Ectodermal cell (in vitro differentiated cells): ENCODE results near the gene NPM1.
"Not testable (repeated sequence)": the region's sequence is repeated elsewhere in the genome, so short reads cannot be mapped to it uniquely, and the experiment has no call there.

Experiments
- H3K27ac ChIP-seq: 2 replicates; pipeline ENCODE4 v1.7.0; 2013; ENCODE audit warnings: mild to moderate bottlenecking, low read depth, low read length; ENCODE audit not compliant: insufficient read depth, poor library complexity, severe bottlenecking
- H3K27me3 ChIP-seq: 2 replicates; pipeline ENCODE4 v1.7.0; 2013; ENCODE audit warnings: mild to moderate bottlenecking, low read length; ENCODE audit not compliant: insufficient read depth, control insufficient read depth, poor library complexity, severe bottlenecking
- H3K36me3 ChIP-seq: one replicate; pipeline ENCODE4 v1.7.0; 2013; ENCODE audit warnings: low read length; ENCODE audit not compliant: control insufficient read depth, insufficient read depth
- H3K4me1 ChIP-seq: one replicate; pipeline ENCODE4 v1.7.0; 2013; ENCODE audit warnings: low read length; ENCODE audit not compliant: control insufficient read depth, insufficient read depth
- H3K4me3 ChIP-seq: 2 replicates; pipeline ENCODE4 v1.7.0; 2013; ENCODE audit warnings: low read depth, low read length, control low read depth; ENCODE audit not compliant: insufficient read depth
- H3K9me3 ChIP-seq: 2 replicates; pipeline ENCODE4 v1.7.0; 2013; ENCODE audit warnings: mild to moderate bottlenecking, low read length, moderate library complexity; ENCODE audit not compliant: control insufficient read depth
- WGBS, 2 experiments: methylation state at CpG; one replicate each; pipeline ENCODE4 v1.1.7; 2013; ENCODE audit warnings: missing lambda C conversion rate in 2 of 2; 5-methylcytosine and 5-hydroxymethylcytosine counted together

Gene NPM1

GRCh38 chr5:171363846-171364245 is 23.8 kb upstream of the NPM1 start:
- Histone ChIP-seq H3K27ac (no peak overlapping the region), H3K4me3 (no peak overlapping the region), H3K9me3 (no peaks in the 10 kb centered on the region), H3K27me3 (no peaks in the 10 kb centered on the region), H3K36me3 (no peaks in the 10 kb centered on the region), H3K4me1 (no peaks in the 10 kb centered on the region)
- 89 to 90% methylated on average over 3 of the region's 3 CpGs for WGBS, 2 experiments

GRCh38 chr5:171365351-171365750 is 22.3 kb upstream of the NPM1 start:
- H3K27me3 ChIP-seq: no peaks in the 10 kb centered on the region
- no peak overlapping the region for H3K27ac ChIP-seq
- H3K4me1 ChIP-seq: no peaks in the 10 kb centered on the region
- H3K4me3 ChIP-seq: no peak overlapping the region
- WGBS, 2 experiments: 50 to 53% methylated on average over 7 of the region's 7 CpGs
- H3K36me3 ChIP-seq: no peaks in the 10 kb centered on the region
- no peaks in the 10 kb centered on the region for H3K9me3 ChIP-seq

- H3K4me1 ChIP-seq: no peaks in the 10 kb centered on the region
- H3K27me3 ChIP-seq: no peaks in the 10 kb centered on the region
- no peaks in the 10 kb centered on the region for H3K9me3 ChIP-seq
- no peak overlapping the region for H3K27ac ChIP-seq
- H3K4me3 ChIP-seq: no peak overlapping the region
- 93 to 96% methylated on average over 5 of the region's 5 CpGs for WGBS, 2 experiments
- no peaks in the 10 kb centered on the region for H3K36me3 ChIP-seq
These were observed 21.0 kb upstream of the NPM1 start for GRCh38 chr5:171366645-171367044.

GRCh38 chr5:171367424-171368370 is 20.0 kb upstream of the NPM1 start:
- Histone ChIP-seq H3K27me3 (no peaks in the 10 kb centered on the region), H3K4me3 (no peak overlapping the region), H3K27ac (no peak overlapping the region), H3K36me3 (no peaks in the 10 kb centered on the region), H3K9me3 (no peaks in the 10 kb centered on the region), H3K4me1 (no peaks in the 10 kb centered on the region)
- WGBS, 2 experiments: 93 to 94% methylated on average over 16 of the region's 16 CpGs

- H3K36me3 ChIP-seq: no peaks in the 10 kb centered on the region
- WGBS, 2 experiments: 96% methylated on average over 6 of the region's 6 CpGs
These were observed 18.6 kb upstream of the NPM1 start for GRCh38 chr5:171369056-171369455.

GRCh38 chr5:171369898-171370297 is 17.8 kb upstream of the NPM1 start:
- WGBS, 2 experiments: 91 to 93% methylated on average over 3 to 4 of the region's 4 CpGs
- no peaks in the 10 kb centered on the region for H3K36me3 ChIP-seq
- H3K4me1 ChIP-seq: no peaks in the 10 kb centered on the region
- no peaks in the 10 kb centered on the region for H3K9me3 ChIP-seq
- no peak overlapping the region for H3K4me3 ChIP-seq
- H3K27ac ChIP-seq: no peak overlapping the region
- no peaks in the 10 kb centered on the region for H3K27me3 ChIP-seq

More at GRCh38 chr5:171369056-171369455, 18.6 kb upstream of the NPM1 start:
- no peak overlapping the region for H3K4me3 ChIP-seq
- H3K4me1 ChIP-seq: no peaks in the 10 kb centered on the region
- no peaks in the 10 kb centered on the region for H3K27me3 ChIP-seq
- H3K9me3 ChIP-seq: no peaks in the 10 kb centered on the region
- no peak overlapping the region for H3K27ac ChIP-seq

GRCh38 chr5:171370881-171371280 is 16.8 kb upstream of the NPM1 start:
- 57 to 60% methylated on average over 10 of the region's 10 CpGs for WGBS, 2 experiments
- not testable (repeated sequence) for H3K9me3 ChIP-seq, H3K27ac ChIP-seq, H3K4me1 ChIP-seq, H3K4me3 ChIP-seq, H3K36me3 ChIP-seq, H3K27me3 ChIP-seq

- H3K4me1 ChIP-seq: no peaks in the 10 kb centered on the region
- no peaks in the 10 kb centered on the region for H3K9me3 ChIP-seq
- no peaks in the 10 kb centered on the region for H3K27me3 ChIP-seq
- H3K4me3 ChIP-seq: no peak overlapping the region
- no peaks in the 10 kb centered on the region for H3K36me3 ChIP-seq
- H3K27ac ChIP-seq: no peak overlapping the region
- WGBS, 2 experiments: 90 to 91% methylated on average over 13 of the region's 13 CpGs
These were observed 16.3 kb upstream of the NPM1 start for GRCh38 chr5:171371326-171371725.

- H3K9me3 ChIP-seq: no peaks in the 10 kb centered on the region
- H3K27ac ChIP-seq: no peak overlapping the region
- no peaks in the 10 kb centered on the region for H3K36me3 ChIP-seq
- WGBS, 2 experiments: 88 to 91% methylated on average over 7 of the region's 7 CpGs
- no peaks in the 10 kb centered on the region for H3K27me3 ChIP-seq
- H3K4me1 ChIP-seq: no peaks in the 10 kb centered on the region
- no peak overlapping the region for H3K4me3 ChIP-seq
These were observed 7.7 kb upstream of the NPM1 start for GRCh38 chr5:171379961-171380360.

- not testable (repeated sequence) for H3K9me3 ChIP-seq, H3K36me3 ChIP-seq, H3K4me3 ChIP-seq, H3K4me1 ChIP-seq, H3K27ac ChIP-seq, H3K27me3 ChIP-seq
- 87 to 88% methylated on average over 9 of the region's 9 CpGs for WGBS, 2 experiments
These were observed 3.2 kb upstream of the NPM1 start for GRCh38 chr5:171384416-171384815.
